NT2/D1 (cell line): ENCODE results near the gene PA2G4.

ENCODE experiments used
- YY1 ChIP-seq: IDR thresholded peaks from 2 replicates; pipeline ENCODE4 v1.6.1; 2011; ENCODE audit not compliant: insufficient read length, insufficient read depth
- ZNF274 ChIP-seq: IDR thresholded peaks from 2 replicates; pipeline ENCODE4 v1.6.1; 2011; ENCODE audit warnings: mild to moderate bottlenecking, low read depth, low read length

DNA sequence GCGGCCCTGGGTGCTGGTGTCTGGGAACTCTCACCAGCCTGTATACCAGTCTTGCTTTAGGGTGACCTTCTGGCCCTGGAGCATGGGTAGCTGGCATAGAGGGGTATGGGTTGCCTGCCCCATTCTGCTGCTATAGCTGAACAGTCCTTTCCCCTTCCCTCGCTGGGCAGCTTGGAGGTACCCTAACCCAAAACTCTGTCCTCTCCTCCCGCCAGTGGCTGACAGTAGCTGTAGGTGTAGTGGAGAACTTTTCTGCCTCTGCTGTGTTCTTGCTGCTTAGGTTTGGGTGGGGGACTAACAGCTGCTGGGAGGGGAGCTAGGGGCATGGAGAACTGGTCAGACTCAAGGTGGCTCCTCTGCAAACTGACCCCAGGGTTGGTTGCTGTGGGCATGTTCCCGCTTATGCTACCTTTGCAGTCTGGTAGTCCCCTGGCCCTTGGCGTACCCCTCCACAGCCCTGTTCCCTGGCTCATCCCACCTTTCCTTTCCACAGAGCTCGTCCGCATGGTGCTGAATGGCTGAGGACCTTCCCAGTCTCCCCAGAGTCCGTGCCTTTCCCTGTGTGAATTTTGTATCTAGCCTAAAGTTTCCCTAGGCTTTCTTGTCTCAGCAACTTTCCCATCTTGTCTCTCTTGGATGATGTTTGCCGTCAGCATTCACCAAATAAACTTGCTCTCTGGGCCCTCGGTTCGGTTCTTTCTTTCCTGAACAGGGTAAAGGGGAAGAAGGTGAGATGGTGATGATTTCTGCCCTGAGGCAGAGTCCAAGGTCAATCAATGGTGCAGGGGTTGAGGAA, 56.7 kb downstream of the PA2G4 start:
- TF ChIP-seq ZNF274 (no peak), YY1 (no peak)
